GM12892 (cell line): ENCODE data around the gene MCOLN2.

Source experiments
- POLR2A ChIP-seq: IDR thresholded peaks from 2 replicates; pipeline ENCODE4 v1.6.1; 2011; ENCODE audit warnings: low read depth, low read length, control low read depth
- POLR2AphosphoS5 ChIP-seq: IDR thresholded peaks from 2 replicates; pipeline ENCODE4 v1.6.1; 2011; ENCODE audit warnings: low read depth, low read length, control low read depth
- TAF1 ChIP-seq: IDR thresholded peaks from 2 replicates; pipeline ENCODE4 v1.6.1; 2011; ENCODE audit warnings: low read depth, mild to moderate bottlenecking, control low read depth, low read length, borderline replicate concordance

GRCh38 chr1:84997667-84998600 is 1.0 kb upstream of the MCOLN2 start:
- TF ChIP-seq POLR2A (no peak; the same call in 1 of the 2 replicates), TAF1 (no peak), POLR2AphosphoS5 (no peak; the same call in 1 of the 2 replicates)
